Heart left ventricle (tissue), 13 donors: ENCODE data around the gene NBL1.

Experiments used
- CTCF ChIP-seq, 12 donors: fragments of 200-600 bp; sonication (generic) in 4 of 12; IDR thresholded peaks; one replicate each; pipeline versions ENCODE4 v1.5.0 to v1.8.0; 2018 to 2022; ENCODE audit warnings: antibody characterized with exemption in 12 of 12, mild to moderate bottlenecking in 5 of 12
- POLR2A ChIP-seq, 2 donors: fragments of 450-650 bp; IDR thresholded peaks; one replicate each; pipeline ENCODE4 v1.6.1; 2017; ENCODE audit warnings: antibody characterized with exemption in 2 of 2, mild to moderate bottlenecking in 2 of 2, moderate library complexity in 2 of 2
- donor health status: ischemic (EF 13 %, LVEDD 7.1; RV severe dilation, severe dysfunction).
- donor health status: DM: no; HTN: yes; CAD: no.
- donor health status: DM: no; HTN: no; CAD: no.
- donor health status: ischemic (EF 25% LVEDD 6.9; RV normal size, moderate dysfunction).
- donor health status: ischemic (EF 25% LVEDD 5.7; RV mildly dilated, moderate dysfunction).
- donor health status: ischemic (EF 35%, LVEDD 5.7; RV mildly dilated, moderate dysfunction).
- donor health status: nonischemic (EF 11% LVEDD 7.7; RV severe dilation, severe dysfunction).
- donor health status: DM: yes; HTN: yes; CAD: no.
- donor health status: PGD.
- donor health status: ischemic (EF 29% LVEDD 5.4; RV normal size, mild dysfunction).
- donor health status: nonischemic (EF 23%, LVEDD 6.1; RV moderate dilation, normal function).

- TF ChIP-seq CTCF (IDR thresholded peaks at IDR 0.05) (no peak), POLR2A (IDR thresholded peaks at IDR 0.05) (no peak)
Measured at GRCh38 chr1:19685994-19686393, 41.9 kb downstream of the NBL1 start.
